Anterior cingulate cortex (tissue), 58 donors: Measurements from ENCODE around the gene PAX8.

ENCODE experiments used
- DNase-seq, 58 donors: peaks; one replicate each; lab custom pipeline; 2025; lab: John Stamatoyannopoulos, UW

The PAX8 gene

DNA sequence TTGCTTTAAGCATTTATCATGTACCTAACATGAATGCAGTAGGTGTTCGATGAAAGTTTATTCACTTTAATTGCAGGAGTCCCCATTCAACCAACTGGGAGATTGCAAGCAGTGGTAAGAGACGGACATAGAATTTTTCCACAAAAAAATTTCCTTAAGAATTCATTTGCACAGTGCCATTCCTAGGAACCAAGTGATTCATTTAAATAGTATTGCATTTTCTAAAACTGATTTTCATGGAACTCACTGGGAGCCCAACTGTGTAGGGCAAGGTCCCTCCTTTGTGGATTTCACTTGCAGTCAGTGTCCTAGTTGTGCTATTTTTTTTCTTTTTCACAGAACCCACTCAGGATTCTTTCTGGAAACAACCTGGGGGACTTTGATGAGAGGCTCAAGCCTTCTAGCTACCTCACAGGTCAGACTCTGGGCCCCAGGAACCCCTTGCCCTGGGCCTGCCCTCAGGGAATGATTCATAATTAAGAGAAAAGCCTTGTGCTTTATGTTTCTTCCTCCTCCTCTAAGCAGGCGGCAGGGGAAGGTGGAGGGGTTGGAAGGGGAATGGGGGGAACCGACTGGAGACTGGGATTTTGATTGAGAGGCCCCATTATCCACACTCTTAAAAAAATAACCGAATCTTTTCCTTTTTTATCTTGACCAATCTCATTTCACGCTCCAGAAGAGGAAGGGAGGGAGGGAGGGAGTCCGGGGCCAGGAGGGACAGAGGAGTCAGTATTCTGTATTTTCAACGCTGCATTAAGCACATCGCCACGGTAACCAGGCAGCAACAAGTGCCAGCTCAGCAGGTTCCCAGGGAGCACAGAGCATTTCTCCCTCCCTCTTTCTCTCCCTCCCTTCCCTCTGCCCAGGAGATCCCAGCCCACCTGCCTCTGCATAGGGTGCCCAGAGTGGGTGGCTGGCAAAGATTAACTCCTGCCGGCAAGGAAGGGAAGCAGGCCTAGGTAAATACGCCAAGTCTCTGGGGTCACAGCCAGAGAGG lies 53.2 kb downstream of the PAX8 start:
- peak in 33 of 58 donors; percentile 12 to 56 (median 32) for DNase-seq

- DNase-seq, result no peak
These were observed 54.0 kb downstream of the PAX8 start for GRCh38 chr2:113224647-113225236.

- DNase-seq, result no peak
These were observed 54.9 kb downstream of the PAX8 start for GRCh38 chr2:113223813-113224212.

DNA sequence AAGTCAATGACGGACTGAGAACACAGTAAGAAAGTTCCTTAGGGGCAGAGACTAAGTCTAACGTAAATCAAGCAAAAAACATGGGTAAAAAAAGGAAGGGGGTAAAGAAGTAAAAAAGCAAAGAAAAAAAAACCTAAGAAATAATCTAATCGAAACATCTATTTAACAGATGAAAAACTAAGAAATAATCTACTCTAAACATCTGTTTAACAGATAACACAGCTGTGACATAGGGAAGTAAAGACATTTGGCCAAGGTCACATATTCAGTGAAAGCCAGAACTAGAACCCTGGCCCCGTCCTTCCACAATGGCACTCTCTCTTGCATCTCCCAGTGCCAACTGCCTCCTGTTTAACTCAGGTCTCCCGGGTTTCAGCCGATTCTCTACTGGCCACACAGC lies 56.9 kb downstream of the PAX8 start:
- DNase-seq, result no peak

GRCh38 chr2:113220970-113221708 lies 57.6 kb downstream of the PAX8 start:
- no peak for DNase-seq

GRCh38 chr2:113219889-113220641 lies 58.7 kb downstream of the PAX8 start:
- no peak for DNase-seq

DNA sequence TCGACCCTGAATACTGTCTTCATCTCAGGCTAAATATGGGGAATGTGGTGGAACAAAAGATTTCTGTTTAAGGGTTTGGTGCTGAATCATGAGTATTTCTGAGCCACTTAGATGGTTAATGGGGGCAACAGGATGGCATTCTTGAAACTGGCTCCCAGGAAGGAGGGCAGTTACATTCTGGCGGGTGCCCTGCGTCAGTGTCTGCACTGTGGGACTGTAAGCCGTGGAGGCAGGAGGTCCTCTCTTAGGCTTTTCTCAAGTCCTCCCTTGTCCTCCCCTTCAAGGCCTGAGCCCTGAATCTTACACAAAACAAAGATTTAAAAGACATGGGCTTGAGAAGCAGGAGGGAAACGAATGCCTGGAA lies 59.2 kb downstream of the PAX8 start:
- no peak for DNase-seq

DNA sequence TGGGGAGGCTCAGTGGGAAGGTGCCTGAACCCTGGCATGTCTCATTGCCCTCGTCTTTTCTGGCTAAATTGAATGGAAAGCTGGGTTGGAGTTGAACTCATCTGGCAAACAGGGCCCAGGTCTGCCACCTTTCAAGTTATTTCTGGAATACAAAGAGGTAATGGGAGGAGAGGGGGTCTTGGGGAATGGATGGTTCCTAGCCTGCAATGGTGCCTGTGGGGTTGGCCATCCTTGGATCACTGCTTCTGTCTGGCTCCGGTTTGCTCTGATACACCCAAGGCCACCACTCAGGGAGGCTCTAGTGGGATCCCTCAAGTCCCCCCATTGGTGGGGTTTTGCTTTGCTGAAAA lies 59.7 kb downstream of the PAX8 start:
- DNase-seq, result no peak

GRCh38 chr2:113218283-113219091 lies 60.2 kb downstream of the PAX8 start:
- DNase-seq, result peak in 6 of 58 donors; percentile 14 to 35 (median 26)

GRCh38 chr2:113217455-113218282 lies 61.1 kb downstream of the PAX8 start:
- DNase-seq, result no peak

DNA sequence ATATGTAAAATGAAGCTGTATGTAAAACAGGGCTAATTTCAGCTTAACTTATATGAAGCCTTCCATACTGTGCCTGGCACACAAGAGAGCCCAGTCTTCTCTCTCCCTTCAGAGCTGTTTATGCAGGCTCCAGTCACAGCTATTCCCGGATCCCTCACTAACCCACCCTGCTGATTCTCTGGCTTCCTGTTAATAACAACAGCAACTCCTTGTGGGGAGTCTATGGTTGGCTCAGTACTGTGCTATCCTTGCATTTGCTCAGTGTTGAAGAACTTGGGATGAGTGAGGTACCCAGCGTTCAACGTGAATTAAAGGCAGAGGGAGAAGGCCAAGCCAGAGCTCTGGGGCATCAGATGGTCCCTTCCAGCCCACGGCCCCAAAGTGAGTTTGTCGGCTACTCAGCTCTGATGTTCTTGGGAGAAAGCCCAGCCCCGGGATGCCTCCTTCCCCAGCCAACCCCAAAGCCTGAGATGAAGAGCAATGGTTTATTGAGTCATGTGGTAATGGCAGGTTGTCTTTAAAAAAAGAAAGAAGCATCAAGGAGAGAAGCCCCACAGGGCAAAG lies 61.7 kb downstream of the PAX8 start:
- DNase-seq, result no peak

GRCh38 chr2:113216321-113216720 lies 62.4 kb downstream of the PAX8 start:
- no peak for DNase-seq

- no peak for DNase-seq
These were observed 63.7 kb downstream of the PAX8 start for GRCh38 chr2:113215056-113215455.

GRCh38 chr2:113214141-113214540 lies 64.6 kb downstream of the PAX8 start:
- DNase-seq, result no peak

DNA sequence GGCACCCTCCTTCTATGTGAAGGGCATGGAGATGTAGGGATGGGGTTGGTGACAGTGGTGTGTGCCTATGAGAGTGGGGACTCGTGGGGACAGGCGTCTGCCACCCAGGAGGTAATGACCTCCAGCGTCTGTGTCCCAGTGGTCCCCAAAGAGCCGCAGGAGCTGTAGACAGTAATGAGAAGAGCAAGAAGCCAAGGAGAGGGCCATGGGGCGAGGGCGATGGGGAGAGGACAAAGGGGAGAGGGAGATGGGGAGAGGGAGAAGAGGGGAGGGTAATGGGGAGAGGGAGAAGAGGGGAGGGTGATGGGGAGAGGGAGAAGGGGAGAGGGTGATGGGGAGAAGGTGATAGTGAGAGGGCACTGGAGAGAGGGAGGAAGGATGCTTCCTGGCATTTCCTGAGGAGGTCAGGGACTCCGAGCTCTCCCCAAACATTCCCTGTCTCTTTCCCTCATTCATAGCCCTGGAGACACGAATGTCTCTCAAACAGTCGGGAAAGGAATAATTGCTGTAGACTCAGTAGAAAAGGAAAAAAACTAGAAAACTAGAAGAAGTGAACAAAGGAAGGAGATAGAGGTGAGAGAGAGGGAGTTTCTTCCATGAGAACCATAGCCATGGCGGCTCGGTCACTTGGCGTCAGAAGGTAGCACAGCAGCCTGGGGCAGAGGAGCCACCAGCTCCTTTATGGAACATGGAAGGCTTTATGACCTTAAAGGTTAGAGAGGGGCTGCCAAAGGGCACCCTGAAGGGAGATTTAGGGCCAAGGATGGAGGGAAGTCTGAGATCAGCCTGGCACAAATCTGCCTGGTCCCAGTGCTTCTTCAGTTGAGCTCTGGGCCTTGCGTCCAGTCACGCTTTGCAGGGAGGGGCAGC lies 65.4 kb downstream of the PAX8 start:
- DNase-seq, result no peak

DNA sequence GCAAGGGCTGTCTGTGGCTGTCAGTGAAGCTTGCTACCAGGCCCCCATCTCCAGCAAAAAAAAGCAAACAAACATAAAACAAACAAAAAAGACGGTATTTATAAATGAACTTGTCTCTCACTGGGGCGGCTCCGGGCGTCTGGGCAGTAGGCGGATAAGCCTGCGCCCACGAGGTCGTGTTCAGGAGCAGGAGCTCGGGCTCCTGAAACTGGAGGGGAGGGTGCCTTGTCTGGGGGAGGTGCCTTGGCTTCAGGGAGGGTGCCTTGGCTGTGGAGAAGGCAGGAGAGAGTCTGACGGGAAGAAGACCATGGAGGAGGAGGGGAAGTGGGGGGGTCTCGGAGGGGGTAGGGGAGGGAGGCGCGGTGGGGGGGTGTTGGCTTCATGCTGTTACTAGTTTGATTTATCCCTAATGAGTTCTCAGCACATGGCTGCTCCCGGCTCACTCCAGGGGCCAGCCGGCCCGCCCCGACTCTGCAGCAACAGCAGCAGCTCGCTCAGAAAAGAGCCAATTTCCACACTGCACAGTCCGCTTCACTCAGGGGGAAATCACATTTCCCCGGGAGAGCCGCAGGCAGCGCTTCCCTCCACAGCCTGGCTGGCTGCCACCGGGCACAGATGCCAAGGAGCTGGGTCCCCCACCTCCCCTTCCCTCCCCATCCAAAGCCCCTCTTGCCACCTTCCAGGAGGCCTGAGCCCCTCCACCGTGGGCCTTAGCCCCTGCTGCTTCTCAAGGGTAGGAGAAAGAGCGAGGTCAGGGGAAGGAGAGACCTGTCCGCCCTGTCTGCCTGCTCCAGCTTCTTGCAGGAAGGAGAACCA lies 66.3 kb downstream of the PAX8 start:
- peak in 7 of 58 donors; percentile 12 to 32 (median 22) for DNase-seq
